T-helper 1 cell treated with Interleukin-12 subunit alpha and Interleukin-12 subunit beta and Interleukin-4 antibody, amounts not matched to agents 30 μg/mL and 1 μg/mL, for 36 hours (primary cell): ENCODE results near the gene PWWP2B.

ENCODE experiments used
- H3K27ac Mint-ChIP-seq: one replicate; pipeline ENCODE4 v1.8.0; 2021; ENCODE audit warnings: mild to moderate bottlenecking, mixed read lengths
- H3K27me3 Mint-ChIP-seq: one replicate; pipeline ENCODE4 v1.8.0; 2021; ENCODE audit warnings: low read depth, mixed read lengths
- H3K36me3 Mint-ChIP-seq: one replicate; pipeline ENCODE4 v1.8.0; 2021; ENCODE audit warnings: low read depth, mixed read lengths
- H3K4me1 Mint-ChIP-seq: one replicate; pipeline ENCODE4 v1.8.0; 2021; ENCODE audit warnings: low read depth, mixed read lengths
- H3K4me3 Mint-ChIP-seq: one replicate; pipeline ENCODE4 v1.8.0; 2021; ENCODE audit warnings: mild to moderate bottlenecking, moderate library complexity, mixed read lengths
- H3K9me3 Mint-ChIP-seq: one replicate; pipeline ENCODE4 v1.8.0; 2021; ENCODE audit warnings: mixed read lengths

PWWP2B gene

GRCh38 chr10:132447446-132448247, 50.6 kb downstream of the PWWP2B start:
- H3K27me3 Mint-ChIP-seq: no peaks in the 10 kb centered on the region
- peak overlapping the region; percentile 81 for H3K4me3 Mint-ChIP-seq
- H3K27ac Mint-ChIP-seq: peak overlapping the region; percentile 99
- no peaks in the 10 kb centered on the region for H3K36me3 Mint-ChIP-seq
- H3K4me1 Mint-ChIP-seq: peaks cover 23% of the 10 kb centered on the region
- H3K9me3 Mint-ChIP-seq: no peaks in the 10 kb centered on the region

GRCh38 chr10:132448248-132448731, 51.3 kb downstream of the PWWP2B start:
- Mint-ChIP-seq H3K4me1 (peaks cover 27% of the 10 kb centered on the region), H3K4me3 (peak overlapping the region; percentile 42), H3K36me3 (no peaks in the 10 kb centered on the region), H3K27ac (peak overlapping the region; percentile 99), H3K9me3 (no peaks in the 10 kb centered on the region), H3K27me3 (no peaks in the 10 kb centered on the region)

GRCh38 chr10:132449051-132449810, 52.2 kb downstream of the PWWP2B start:
- no peak overlapping the region for H3K4me3 Mint-ChIP-seq
- H3K27me3 Mint-ChIP-seq: no peaks in the 10 kb centered on the region
- H3K4me1 Mint-ChIP-seq: peaks cover 25% of the 10 kb centered on the region
- H3K27ac Mint-ChIP-seq: peak overlapping the region; percentile 55
- no peaks in the 10 kb centered on the region for H3K36me3 Mint-ChIP-seq
- H3K9me3 Mint-ChIP-seq: no peaks in the 10 kb centered on the region

- Mint-ChIP-seq H3K4me3 (no peak overlapping the region), H3K27me3 (no peaks in the 10 kb centered on the region), H3K27ac (peak overlapping the region; percentile 55), H3K4me1 (peaks cover 24% of the 10 kb centered on the region), H3K9me3 (no peaks in the 10 kb centered on the region), H3K36me3 (no peaks in the 10 kb centered on the region)
Observed at GRCh38 chr10:132449811-132450181, 52.8 kb downstream of the PWWP2B start.

- Mint-ChIP-seq H3K4me1 (peaks cover 20% of the 10 kb centered on the region), H3K27ac (no peak overlapping the region), H3K4me3 (no peak overlapping the region), H3K36me3 (no peaks in the 10 kb centered on the region), H3K27me3 (no peaks in the 10 kb centered on the region), H3K9me3 (no peaks in the 10 kb centered on the region)
Observed at GRCh38 chr10:132450466-132450824, 53.4 kb downstream of the PWWP2B start.

- Mint-ChIP-seq H3K4me3 (no peak overlapping the region), H3K27me3 (no peaks in the 10 kb centered on the region), H3K9me3 (no peaks in the 10 kb centered on the region), H3K4me1 (peaks cover 19% of the 10 kb centered on the region), H3K36me3 (no peaks in the 10 kb centered on the region), H3K27ac (no peak overlapping the region)
Observed at GRCh38 chr10:132450825-132451505, 54.0 kb downstream of the PWWP2B start.

GRCh38 chr10:132451506-132452215, 54.7 kb downstream of the PWWP2B start:
- Mint-ChIP-seq H3K27me3 (no peaks in the 10 kb centered on the region), H3K9me3 (no peaks in the 10 kb centered on the region), H3K27ac (peak overlapping the region; percentile 41), H3K36me3 (no peaks in the 10 kb centered on the region), H3K4me3 (no peak overlapping the region), H3K4me1 (peaks cover 16% of the 10 kb centered on the region)

GRCh38 chr10:132452216-132452650, 55.2 kb downstream of the PWWP2B start:
- H3K27me3 Mint-ChIP-seq: no peaks in the 10 kb centered on the region
- no peaks in the 10 kb centered on the region for H3K9me3 Mint-ChIP-seq
- no peak overlapping the region for H3K4me3 Mint-ChIP-seq
- H3K4me1 Mint-ChIP-seq: peaks cover 13% of the 10 kb centered on the region
- H3K36me3 Mint-ChIP-seq: no peaks in the 10 kb centered on the region
- peak overlapping the region; percentile 73 for H3K27ac Mint-ChIP-seq

- Mint-ChIP-seq H3K9me3 (no peaks in the 10 kb centered on the region), H3K36me3 (no peaks in the 10 kb centered on the region), H3K4me3 (no peak overlapping the region), H3K27me3 (no peaks in the 10 kb centered on the region), H3K4me1 (peaks cover 9% of the 10 kb centered on the region), H3K27ac (peak overlapping the region; percentile 73)
Observed at GRCh38 chr10:132452651-132453469, 55.9 kb downstream of the PWWP2B start.

- H3K27ac Mint-ChIP-seq: no peak overlapping the region
- H3K4me1 Mint-ChIP-seq: peaks cover 6% of the 10 kb centered on the region
- H3K36me3 Mint-ChIP-seq: no peaks in the 10 kb centered on the region
- H3K27me3 Mint-ChIP-seq: no peaks in the 10 kb centered on the region
- no peak overlapping the region for H3K4me3 Mint-ChIP-seq
- H3K9me3 Mint-ChIP-seq: no peaks in the 10 kb centered on the region
Observed at GRCh38 chr10:132453470-132453861, 56.5 kb downstream of the PWWP2B start.

GRCh38 chr10:132454296-132455198, 57.5 kb downstream of the PWWP2B start:
- Mint-ChIP-seq H3K9me3 (no peaks in the 10 kb centered on the region), H3K4me3 (no peak overlapping the region), H3K27me3 (no peaks in the 10 kb centered on the region), H3K36me3 (no peaks in the 10 kb centered on the region), H3K27ac (no peak overlapping the region), H3K4me1 (peaks cover 6% of the 10 kb centered on the region)

- Mint-ChIP-seq H3K27me3 (no peaks in the 10 kb centered on the region), H3K4me3 (no peak overlapping the region), H3K4me1 (peaks cover 6% of the 10 kb centered on the region), H3K9me3 (no peaks in the 10 kb centered on the region), H3K27ac (no peak overlapping the region), H3K36me3 (no peaks in the 10 kb centered on the region)
Observed at GRCh38 chr10:132455441-132455971, 58.5 kb downstream of the PWWP2B start.
